ENCODE measurements around the gene CCM2L. TPM values are rescaled to one million over a fixed set of nuclear protein-coding genes. Genes with fewer than 3 reads are reported as not detected.

The CCM2L gene
- total and polyA plus RNA-seq, 9 of the 15 experiments (the other 6 are each of a cell fraction or from before 2014, with no cell fraction given): 0.04 TPM; not detected in 8

DNA sequence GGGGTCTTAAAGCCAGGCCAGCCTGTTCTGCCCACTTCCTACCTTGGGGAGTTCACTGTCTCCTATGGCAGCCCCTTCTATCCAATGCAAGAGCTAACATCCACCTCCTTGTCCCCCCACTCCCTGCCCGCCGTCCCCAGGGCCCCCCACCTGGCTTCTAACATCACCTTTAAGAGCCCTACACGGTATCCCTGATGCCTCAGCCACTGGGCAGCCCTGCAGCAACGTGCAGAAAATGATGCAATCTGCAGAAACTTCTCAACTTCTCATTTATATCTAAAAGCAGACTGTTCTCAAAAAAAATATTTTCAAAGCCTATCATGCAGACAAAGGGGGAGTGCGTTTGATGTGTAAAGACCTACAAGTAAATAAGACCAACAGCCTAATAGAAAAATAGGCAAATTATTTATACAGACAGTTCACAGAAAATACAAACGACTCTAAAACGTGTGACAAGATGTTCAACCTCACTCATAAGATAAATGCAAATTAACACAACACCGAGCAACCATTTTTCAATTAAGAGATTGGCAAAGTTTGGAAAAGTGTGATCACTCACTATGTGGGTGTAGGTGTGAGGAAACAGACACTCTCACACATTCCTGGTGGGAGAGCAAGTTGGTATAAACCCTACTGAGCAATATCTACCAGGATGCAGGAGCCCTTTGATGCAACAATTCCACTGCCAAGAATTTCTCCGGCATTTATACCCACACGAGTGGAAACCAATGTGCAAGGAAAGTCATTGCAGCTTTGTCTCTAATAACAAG is 26.7 kb downstream of the CCM2L start (continued):
- TF ChIP-seq FOXA3 (CRISPR knock-in tag; conservative IDR thresholded peaks at IDR 0.05 in 1 of 2, IDR thresholded peaks at IDR 0.05 in 1 of 2): no peak
- TF ChIP-seq ILF3 (IDR thresholded peaks at IDR 0.05; ENCODE audit: borderline replicate concordance): no peak
- TF ChIP-seq EP400 (IDR thresholded peaks at IDR 0.05): peak; percentile 72
- TF ChIP-seq NCOA2 (IDR thresholded peaks at IDR 0.05; ENCODE audit: partially characterized antibody in 2 of 2): no peak
- no peak for TF ChIP-seq ILK (tag; IDR thresholded peaks at IDR 0.05; ENCODE audit: borderline replicate concordance, low read depth)
- TF ChIP-seq JUND (IDR thresholded peaks at IDR 0.05; ENCODE audit: borderline replicate concordance, low read depth, low read length): peak; percentile 80
- TF ChIP-seq JUND (tag; IDR thresholded peaks at IDR 0.05; ENCODE audit: borderline replicate concordance, low read depth, low read length): peak; percentile 32; the same call in 1 of the 3 replicates
- no peak for TF ChIP-seq SAFB2 (IDR thresholded peaks at IDR 0.05; ENCODE audit: borderline replicate concordance, low read depth, low read length, severe bottlenecking)
- no peak for TF ChIP-seq ZKSCAN1 (IDR thresholded peaks at IDR 0.05; ENCODE audit: low read depth, low read length)
- TF ChIP-seq, protein P1, sequence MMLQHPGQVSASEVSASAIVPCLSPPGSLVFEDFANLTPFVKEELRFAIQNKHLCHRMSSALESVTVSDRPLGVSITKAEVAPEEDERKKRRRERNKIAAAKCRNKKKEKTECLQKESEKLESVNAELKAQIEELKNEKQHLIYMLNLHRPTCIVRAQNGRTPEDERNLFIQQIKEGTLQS (IDR thresholded peaks at IDR 0.05): peak; percentile 93
- TF ChIP-seq, protein P1 (CRISPR knock-in tag; conservative IDR thresholded peaks at IDR 0.05): no peak
- no peak for TF ChIP-seq ELF4 (CRISPR knock-in tag; IDR thresholded peaks at IDR 0.05)
- TF ChIP-seq ZNF445 (CRISPR knock-in tag; IDR thresholded peaks at IDR 0.05; ENCODE audit: low read depth): no peak
- TF ChIP-seq ZNF316 (IDR thresholded peaks at IDR 0.05): no peak
- no peak for TF ChIP-seq ARNT (IDR thresholded peaks at IDR 0.05)
- no peak for TF ChIP-seq STAT5A (IDR thresholded peaks at IDR 0.05; ENCODE audit: borderline replicate concordance, low read length)
- no peak for TF ChIP-seq NCOA4 (IDR thresholded peaks at IDR 0.05; ENCODE audit: partially characterized antibody)
- TF ChIP-seq, protein P2, sequence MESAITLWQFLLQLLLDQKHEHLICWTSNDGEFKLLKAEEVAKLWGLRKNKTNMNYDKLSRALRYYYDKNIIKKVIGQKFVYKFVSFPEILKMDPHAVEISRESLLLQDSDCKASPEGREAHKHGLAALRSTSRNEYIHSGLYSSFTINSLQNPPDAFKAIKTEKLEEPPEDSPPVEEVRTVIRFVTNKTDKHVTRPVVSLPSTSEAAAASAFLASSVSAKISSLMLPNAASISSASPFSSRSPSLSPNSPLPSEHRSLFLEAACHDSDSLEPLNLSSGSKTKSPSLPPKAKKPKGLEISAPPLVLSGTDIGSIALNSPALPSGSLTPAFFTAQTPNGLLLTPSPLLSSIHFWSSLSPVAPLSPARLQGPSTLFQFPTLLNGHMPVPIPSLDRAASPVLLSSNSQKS (CRISPR knock-in tag; IDR thresholded peaks at IDR 0.05): no peak
- TF ChIP-seq, protein P3, sequence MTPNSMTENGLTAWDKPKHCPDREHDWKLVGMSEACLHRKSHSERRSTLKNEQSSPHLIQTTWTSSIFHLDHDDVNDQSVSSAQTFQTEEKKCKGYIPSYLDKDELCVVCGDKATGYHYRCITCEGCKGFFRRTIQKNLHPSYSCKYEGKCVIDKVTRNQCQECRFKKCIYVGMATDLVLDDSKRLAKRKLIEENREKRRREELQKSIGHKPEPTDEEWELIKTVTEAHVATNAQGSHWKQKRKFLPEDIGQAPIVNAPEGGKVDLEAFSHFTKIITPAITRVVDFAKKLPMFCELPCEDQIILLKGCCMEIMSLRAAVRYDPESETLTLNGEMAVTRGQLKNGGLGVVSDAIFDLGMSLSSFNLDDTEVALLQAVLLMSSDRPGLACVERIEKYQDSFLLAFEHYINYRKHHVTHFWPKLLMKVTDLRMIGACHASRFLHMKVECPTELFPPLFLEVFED (CRISPR knock-in tag; conservative IDR thresholded peaks at IDR 0.05): no peak
- TF ChIP-seq RBFOX2 (IDR thresholded peaks at IDR 0.05; ENCODE audit: low read depth, low read length): no peak
- TF ChIP-seq ZNF79 (CRISPR knock-in tag; IDR thresholded peaks at IDR 0.05; ENCODE audit: low read depth): 0 out of 2 replicates have a peak, but pooled peaks have one; percentile 46
- no peak for TF ChIP-seq RCOR1 (IDR thresholded peaks at IDR 0.05; ENCODE audit: borderline replicate concordance in 1 of 2, low read depth in 2 of 2, low read length in 2 of 2)
- no peak for TF ChIP-seq ARHGAP35 (IDR thresholded peaks at IDR 0.05; ENCODE audit: partially characterized antibody)
- no peak for TF ChIP-seq TFAM (CRISPR knock-in tag; conservative IDR thresholded peaks at IDR 0.05)
- TF ChIP-seq SPI1 (IDR thresholded peaks at IDR 0.05; ENCODE audit: borderline replicate concordance, low read depth, low read length): no peak
- TF ChIP-seq RFX5 (IDR thresholded peaks at IDR 0.05; ENCODE audit: low read depth, low read length): no peak
- TF ChIP-seq EGR1 (conservative IDR thresholded peaks at IDR 0.05): no peak
- TF ChIP-seq NFATC3 (IDR thresholded peaks at IDR 0.05): no peak

Measured in K562 (cell line).